HepG2 (cell line): Measurements from ENCODE around the gene UQCC2. TPM values are rescaled to one million over a fixed set of nuclear protein-coding genes. Genes with fewer than 3 reads are reported as not detected.

ENCODE experiments used
- CEBPB ChIP-seq: IDR thresholded peaks from 2 replicates; pipeline ENCODE4 v1.6.1; 2011; ENCODE audit warnings: low read depth, low read length, improper control_type of control experiment, borderline replicate concordance
- CENPT ChIP-seq: sonication (generic); formaldehyde crosslinking; IDR thresholded peaks from 2 replicates; pipeline ENCODE4 v1.8.0; 2022; ENCODE audit warnings: low read depth, mild to moderate bottlenecking, moderate library complexity, missing genetic modification reagents
- CREM ChIP-seq, 2 experiments: sonication (generic) in 1 of 2; formaldehyde crosslinking in 1 of 2; IDR thresholded peaks; 2 replicates each; pipeline versions ENCODE4 v1.4.0 to v1.6.1; 2016 to 2020; ENCODE audit warnings: antibody characterized with exemption in 1 of 2, mild to moderate bottlenecking in 1 of 2, missing genetic modification reagents in 1 of 2
- CSRNP1 ChIP-seq: sonication (generic); formaldehyde crosslinking; IDR thresholded peaks from 2 replicates; pipeline ENCODE4 v1.8.1; 2023; ENCODE audit warnings: mild to moderate bottlenecking, missing genetic modification reagents
- IKZF1 ChIP-seq: fragments of 450-650 bp; IDR thresholded peaks from 2 replicates; pipeline ENCODE4 v1.7.1; 2016
- KDM3A ChIP-seq: IDR thresholded peaks from 2 replicates; pipeline ENCODE4 v1.6.1; 2018; ENCODE audit warnings: low read depth, missing compliant biosample characterization
- KDM5A ChIP-seq: fragments of 200-600 bp; sonication (generic); IDR thresholded peaks from 2 replicates; pipeline ENCODE4 v1.7.0; 2018; ENCODE audit warnings: antibody characterized with exemption, mild to moderate bottlenecking, low read length, borderline replicate concordance
- KLF13 ChIP-seq: sonication (generic); formaldehyde crosslinking; IDR thresholded peaks from 2 replicates; pipeline ENCODE4 v1.4.0; 2020; ENCODE audit warnings: mild to moderate bottlenecking, missing genetic modification reagents
- MTF1 ChIP-seq: sonication (generic); formaldehyde crosslinking; IDR thresholded peaks from 2 replicates; pipeline ENCODE4 v1.5.0; 2020; ENCODE audit warnings: missing genetic modification reagents
- NPAS2 ChIP-seq: sonication (generic); formaldehyde crosslinking; IDR thresholded peaks from 2 replicates; pipeline ENCODE4 v1.8.0; 2022; ENCODE audit warnings: mild to moderate bottlenecking, missing genetic modification reagents, borderline replicate concordance
- POLR2A ChIP-seq, 2 experiments: IDR thresholded peaks; 2 replicates each; pipeline ENCODE4 v1.6.1; 2011; ENCODE audit warnings: low read depth in 2 of 2, low read length in 2 of 2, mild to moderate bottlenecking in 1 of 2, moderate library complexity in 1 of 2; ENCODE audit not compliant: insufficient read depth in 1 of 2
- TOPORS ChIP-seq: sonication (generic); formaldehyde crosslinking; IDR thresholded peaks from 2 replicates; pipeline ENCODE4 v1.8.0; 2023; ENCODE audit warnings: mild to moderate bottlenecking, missing genetic modification reagents
- UBTF ChIP-seq: sonication (generic); formaldehyde crosslinking; IDR thresholded peaks from 2 replicates; pipeline ENCODE4 v1.4.0; 2020; ENCODE audit warnings: mild to moderate bottlenecking, missing genetic modification reagents
- ZC3H13 ChIP-seq: sonication (generic); formaldehyde crosslinking; IDR thresholded peaks from 2 replicates; pipeline ENCODE4 v1.8.1; 2023; ENCODE audit warnings: mild to moderate bottlenecking, missing genetic modification reagents, moderate library complexity
- ZGPAT ChIP-seq: IDR thresholded peaks from 2 replicates; pipeline ENCODE4 v1.6.1; 2016; ENCODE audit warnings: mild to moderate bottlenecking
- ZMYM3 ChIP-seq: sonication (generic); formaldehyde crosslinking; IDR thresholded peaks from 2 replicates; pipeline ENCODE4 v1.5.1; 2020; ENCODE audit warnings: mild to moderate bottlenecking, missing genetic modification reagents
- ZNF672 ChIP-seq: sonication (generic); formaldehyde crosslinking; IDR thresholded peaks from 2 replicates; pipeline ENCODE4 v1.8.1; 2022; ENCODE audit warnings: missing genetic modification reagents
- ZNF740 ChIP-seq: sonication (generic); formaldehyde crosslinking; IDR thresholded peaks from 2 replicates; pipeline ENCODE4 v1.4.0; 2020; ENCODE audit warnings: missing genetic modification reagents
- ZNF747 ChIP-seq: sonication (generic); formaldehyde crosslinking; IDR thresholded peaks from 2 replicates; pipeline ENCODE4 v1.8.1; 2023; ENCODE audit warnings: missing genetic modification reagents, mild to moderate bottlenecking, borderline replicate concordance
- ZNF770 ChIP-seq: sonication (generic); formaldehyde crosslinking; IDR thresholded peaks from 2 replicates; pipeline ENCODE4 v1.5.0; 2020; ENCODE audit warnings: mild to moderate bottlenecking, missing genetic modification reagents
- ZNF816 ChIP-seq: sonication (generic); formaldehyde crosslinking; IDR thresholded peaks from 2 replicates; pipeline ENCODE4 v1.8.0; 2022; ENCODE audit warnings: missing genetic modification reagents, mild to moderate bottlenecking, borderline replicate concordance
- polyA plus RNA-seq, 8 experiments: library from polyadenylated mRNA; depleted of rRNA in 3 of 8; stranded (reverse) in 7 of 8; unstranded in 1 of 8; fragments of >200 nt; fragmentation: Illumina TruSeq in 4 of 8; extraction: Trizol in 4 of 8; gene quantifications; 2 replicates each; pipeline versions ENCODE4 v1.2.1 to v1.2.3, GENCODE V29; 2011 to 2016; ENCODE audit warnings: low read depth in 4 of 8, missing spikeins in 1 of 8, mixed read lengths in 1 of 8; ENCODE audit not compliant: insufficient read depth in 1 of 8
- total RNA-seq, 5 experiments: library from RNA; depleted of rRNA; stranded (reverse); fragments of >200 nt; fragmentation: Illumina TruSeq; extraction: Trizol; gene quantifications; 2 replicates each; pipeline ENCODE4 v1.2.3, GENCODE V29; 2016; ENCODE audit warnings: low read depth in 1 of 5

UQCC2 gene
- total and polyA plus RNA-seq, 2 of the 13 experiments (the other 11 are each of a cell fraction or from before 2014, with no cell fraction given), result 82.4 to 238 TPM

GRCh38 chr6:33711140-33712129 is at the start of gene UQCC2 (continued):
- TF ChIP-seq ZGPAT (CRISPR knock-in tag) (peak; percentile 87), UBTF (CRISPR knock-in tag) (peak; percentile 75), ZC3H13 (CRISPR knock-in tag) (peak; percentile 85; the same call in 1 of the 2 replicates), ZNF747 (peak; percentile 89), NPAS2 (CRISPR knock-in tag) (no peak), MTF1 (no peak), CSRNP1 (CRISPR knock-in tag) (peak; percentile 97), POLR2A (IDR thresholded peaks at IDR 0.05; ENCODE audit: insufficient read depth in 1 of 2, low read depth in 2 of 2, low read length in 2 of 2) (peak; percentile 85 to 96), KDM3A (CRISPR knock-in tag) (0 out of 2 replicates have a peak, but pooled peaks have one; percentile 33), IKZF1 (no peak), ZMYM3 (peak; percentile 36; the same call in 1 of the 2 replicates), ZNF816 (no peak), ZNF740 (CRISPR knock-in tag) (no peak), TOPORS (CRISPR knock-in tag) (peak; percentile 89), KLF13 (CRISPR knock-in tag) (no peak), CENPT (CRISPR knock-in tag) (peak; percentile 63; the same call in 1 of the 2 replicates), CREM (IDR thresholded peaks at IDR 0.05) (no peak; the same call in 1 of the 2 replicates), CREM (CRISPR knock-in tag; IDR thresholded peaks at IDR 0.05) (no peak), ZNF770 (CRISPR knock-in tag) (peak; percentile 94), ZNF672 (no peak), CEBPB (no peak), KDM5A (peak; percentile 76; the same call in 1 of the 2 replicates)
